A549 (cell line): Measurements from ENCODE around the gene FTCD.

ENCODE experiments used
- JUNB ChIP-seq: fragments of >200 bp; sonication (Bioruptor Twin); formaldehyde crosslinking; IDR thresholded peaks from 2 replicates; pipeline ENCODE4 v1.6.1; 2016
- MYC ChIP-seq: IDR thresholded peaks from 2 replicates; pipeline ENCODE4 v1.6.1; 2012; ENCODE audit warnings: mild to moderate bottlenecking, inconsistent platforms, low read length, improper control_type of control experiment, borderline replicate concordance
- NFE2L2 ChIP-seq: fragments of 150-350 bp; conservative IDR thresholded peaks from 2 replicates; pipeline ENCODE4 v1.6.1; 2014; ENCODE audit warnings: low read length
- POLR2AphosphoS2 ChIP-seq: conservative IDR thresholded peaks from 2 replicates; pipeline ENCODE4 v1.6.1; 2012; ENCODE audit warnings: low read length, improper control_type of control experiment, inconsistent platforms
- RNF2 ChIP-seq: fragments of 200-600 bp; sonication (generic); IDR thresholded peaks from 2 replicates; pipeline ENCODE4 v1.6.1; 2016; ENCODE audit warnings: low read depth, mild to moderate bottlenecking, antibody characterized with exemption, moderate library complexity, borderline replicate concordance
- SREBF2 ChIP-seq: fragments of 450-650 bp; IDR thresholded peaks from 2 replicates; pipeline ENCODE4 v1.6.1; 2014; ENCODE audit warnings: mild to moderate bottlenecking, moderate library complexity
- TF ChIP-seq, protein P1 (sequence below): IDR thresholded peaks from 2 replicates; pipeline ENCODE4 v1.6.1; 2012

DNA sequence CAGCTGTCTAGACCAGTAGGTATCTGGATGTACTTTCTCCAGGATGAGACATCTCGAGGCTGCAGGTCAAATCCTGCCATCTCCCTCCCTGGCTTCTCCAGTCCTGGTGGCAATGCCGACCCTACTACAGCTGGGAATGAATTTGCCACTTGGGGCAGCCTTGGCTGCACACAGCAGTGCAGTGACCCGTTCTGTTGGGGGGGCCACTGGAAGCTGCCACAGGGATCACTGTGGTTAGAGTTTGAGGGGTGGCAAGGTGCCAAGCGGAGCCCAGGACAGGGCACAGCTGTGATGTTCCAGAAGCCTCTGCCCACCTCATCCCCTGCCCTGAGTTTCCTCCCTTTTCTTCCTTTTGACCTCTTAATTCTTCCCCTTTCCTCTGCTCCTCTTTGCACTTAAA lies 40.4 kb downstream of the FTCD start:
- TF ChIP-seq MYC (no peak), NFE2L2 (no peak), JUNB (no peak), POLR2AphosphoS2 (no peak), SREBF2 (no peak), RNF2 (no peak)
- TF ChIP-seq, protein P1, sequence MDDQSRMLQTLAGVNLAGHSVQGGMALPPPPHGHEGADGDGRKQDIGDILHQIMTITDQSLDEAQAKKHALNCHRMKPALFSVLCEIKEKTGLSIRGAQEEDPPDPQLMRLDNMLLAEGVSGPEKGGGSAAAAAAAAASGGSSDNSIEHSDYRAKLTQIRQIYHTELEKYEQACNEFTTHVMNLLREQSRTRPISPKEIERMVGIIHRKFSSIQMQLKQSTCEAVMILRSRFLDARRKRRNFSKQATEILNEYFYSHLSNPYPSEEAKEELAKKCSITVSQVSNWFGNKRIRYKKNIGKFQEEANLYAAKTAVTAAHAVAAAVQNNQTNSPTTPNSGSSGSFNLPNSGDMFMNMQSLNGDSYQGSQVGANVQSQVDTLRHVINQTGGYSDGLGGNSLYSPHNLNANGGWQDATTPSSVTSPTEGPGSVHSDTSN: no peak
